Measurements from ENCODE around the gene OASL. TPM values are rescaled to one million over a fixed set of nuclear protein-coding genes. Genes with fewer than 3 reads are reported as not detected.

The OASL gene
- total RNA-seq, 1 donor from 2014 or later, result 8.1 TPM

DNA sequence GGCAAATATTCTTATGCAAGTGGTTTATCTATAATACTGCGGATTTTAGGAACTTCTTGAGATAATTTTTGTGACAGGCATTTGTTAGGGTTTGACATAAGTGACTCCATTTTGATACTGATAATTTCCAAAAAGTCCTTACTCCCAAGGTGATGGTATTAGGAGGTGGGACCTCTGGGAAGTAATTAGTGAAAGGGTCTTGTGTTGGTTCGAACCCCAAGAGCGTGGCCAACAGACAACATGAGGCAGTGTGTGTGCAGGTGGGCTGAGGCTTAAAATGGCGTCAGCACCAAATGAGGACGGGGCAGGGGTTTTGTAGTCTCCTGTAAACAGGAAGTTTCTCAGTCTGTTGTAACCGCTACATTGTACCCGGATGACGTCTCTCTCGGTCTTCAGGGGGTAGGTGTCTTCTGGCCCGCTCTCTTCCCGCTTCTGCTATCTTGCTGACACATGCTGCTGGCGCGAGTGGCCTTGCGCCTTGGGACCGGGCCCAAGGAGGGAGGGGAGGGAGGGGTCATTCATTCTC is 21.0 kb downstream of the OASL start:
- no peak for DNase-seq (ENCODE audit: low spot score)

DNA sequence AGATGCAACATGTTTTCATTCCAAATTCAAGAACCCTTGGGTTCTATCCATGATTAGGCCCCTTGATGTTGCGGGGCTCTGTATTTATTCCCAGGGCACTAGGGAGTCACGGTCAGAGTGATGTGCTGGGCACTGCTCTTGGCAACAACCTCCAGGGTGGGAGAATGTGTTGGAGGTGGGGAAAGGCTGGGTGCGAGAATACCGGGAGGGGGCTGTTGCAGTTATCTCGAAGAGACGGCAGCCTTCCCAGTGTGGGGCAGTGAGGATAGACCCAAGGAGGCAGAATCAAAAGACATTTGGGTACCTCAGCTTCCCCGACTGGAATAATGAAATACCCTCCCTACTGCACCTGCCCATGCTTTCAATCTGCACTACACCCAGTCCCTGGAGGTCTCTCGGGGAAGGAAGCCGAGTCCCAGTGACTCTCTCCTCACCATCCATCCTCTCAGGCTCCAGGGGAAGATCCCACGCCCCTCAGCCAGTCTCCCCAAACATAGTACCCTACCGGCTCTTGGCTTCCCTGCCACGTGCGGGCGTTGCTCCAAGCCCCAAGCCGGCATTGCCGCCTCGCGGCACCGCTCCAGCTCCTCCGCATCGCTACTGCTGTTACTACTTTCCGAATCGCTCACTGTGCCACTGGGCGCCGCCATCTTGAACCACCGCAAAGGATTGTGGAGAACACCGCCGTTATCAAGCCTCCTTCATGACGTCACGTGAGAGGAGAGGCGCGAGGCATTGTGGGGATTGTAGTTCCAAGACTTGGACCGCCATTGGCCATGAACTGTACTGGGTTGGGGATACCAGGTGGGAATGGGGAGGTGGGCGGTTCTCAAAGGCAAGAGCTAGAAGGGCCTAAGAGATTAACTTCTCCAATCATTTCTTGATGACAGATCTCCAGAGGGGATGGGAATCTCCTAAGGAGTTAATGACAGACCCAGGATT is 22.9 kb downstream of the OASL start, which contains the start of gene C12orf43:
TSS of gene C12orf43 (minus strand) at position 663 of the 942 bp plus-strand sequence. CDS start at position 650, 13 bp downstream.
- peak; percentile 95 for DNase-seq (ENCODE audit: low spot score)

DNA sequence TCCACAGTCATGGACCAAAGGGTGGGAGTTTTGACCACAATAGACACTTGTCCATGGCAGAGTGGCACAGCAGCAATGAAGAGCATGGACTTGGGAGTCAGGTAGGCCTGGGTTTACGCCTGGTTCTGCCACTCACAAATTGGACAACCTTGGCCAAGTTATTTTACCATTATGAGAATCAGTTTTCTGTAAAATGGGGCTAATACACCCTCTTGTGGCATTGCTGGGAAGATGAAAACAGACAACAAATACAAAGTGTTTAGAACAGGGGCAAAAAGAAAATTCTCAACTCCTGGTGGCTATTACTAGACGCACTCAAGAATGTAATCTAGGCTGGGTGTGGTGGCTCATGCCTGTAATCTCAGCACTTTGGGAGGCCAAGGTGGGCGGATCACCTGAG is 25.3 kb downstream of the OASL start:
- DNase-seq (ENCODE audit: low spot score), result no peak

DNA sequence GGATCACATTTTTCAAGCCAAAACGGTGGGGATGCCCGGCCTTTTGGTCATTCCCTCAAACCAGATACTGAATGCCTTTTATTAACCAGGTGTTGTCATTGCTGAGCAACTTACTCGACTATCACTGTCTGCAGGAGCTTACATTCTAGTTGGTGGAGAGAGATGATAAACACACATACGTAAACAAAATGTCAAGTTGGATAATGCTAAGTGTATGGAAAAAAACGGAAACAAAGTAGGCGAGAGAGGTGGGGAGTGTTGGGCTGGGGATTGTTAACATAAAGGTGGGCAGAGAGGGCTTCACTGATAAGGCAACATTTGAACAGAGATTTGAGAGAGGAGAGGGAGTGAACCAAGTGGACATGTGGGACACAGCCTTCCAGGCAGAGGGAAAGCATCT is 27.2 kb downstream of the OASL start:
- DNase-seq (ENCODE audit: low spot score), result no peak

GRCh38 chr12:121010860-121011259 is 28.2 kb downstream of the OASL start:
- DNase-seq (ENCODE audit: low spot score), result no peak

GRCh38 chr12:121009741-121010140 is 29.3 kb downstream of the OASL start:
- DNase-seq (ENCODE audit: low spot score), result no peak

GRCh38 chr12:121008347-121009098 is 30.5 kb downstream of the OASL start:
- no peak for DNase-seq (ENCODE audit: low spot score)

DNA sequence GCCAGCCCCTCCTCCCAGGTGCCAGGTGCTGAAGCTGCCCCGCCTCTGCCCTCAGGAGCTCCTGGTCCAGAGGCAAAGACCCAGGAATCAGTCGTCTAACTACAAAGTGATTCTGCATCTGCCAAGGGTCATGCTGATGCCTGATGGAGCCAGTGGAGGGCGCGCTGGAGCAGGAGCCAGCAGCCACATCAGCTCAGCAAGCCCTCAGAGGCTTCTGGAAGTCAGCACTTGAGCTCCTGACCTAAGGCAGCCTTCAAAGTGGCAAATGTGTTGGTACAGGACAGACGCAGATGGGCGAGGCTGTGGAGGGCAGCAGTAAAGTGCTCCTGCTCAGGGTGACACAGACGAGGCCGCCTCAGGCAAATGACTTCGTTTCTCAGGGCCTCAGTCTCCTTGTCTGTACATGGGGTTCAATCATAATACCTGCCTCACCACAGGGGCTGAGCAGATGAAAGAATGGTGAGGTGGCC is 33.7 kb downstream of the OASL start:
- DNase-seq (ENCODE audit: low spot score), result no peak

- no peak for DNase-seq (ENCODE audit: low spot score)
Measured at GRCh38 chr12:121004253-121004815, 34.7 kb downstream of the OASL start.

- no peak for DNase-seq (ENCODE audit: low spot score)
Measured at GRCh38 chr12:121003650-121004049, 35.4 kb downstream of the OASL start.

DNA sequence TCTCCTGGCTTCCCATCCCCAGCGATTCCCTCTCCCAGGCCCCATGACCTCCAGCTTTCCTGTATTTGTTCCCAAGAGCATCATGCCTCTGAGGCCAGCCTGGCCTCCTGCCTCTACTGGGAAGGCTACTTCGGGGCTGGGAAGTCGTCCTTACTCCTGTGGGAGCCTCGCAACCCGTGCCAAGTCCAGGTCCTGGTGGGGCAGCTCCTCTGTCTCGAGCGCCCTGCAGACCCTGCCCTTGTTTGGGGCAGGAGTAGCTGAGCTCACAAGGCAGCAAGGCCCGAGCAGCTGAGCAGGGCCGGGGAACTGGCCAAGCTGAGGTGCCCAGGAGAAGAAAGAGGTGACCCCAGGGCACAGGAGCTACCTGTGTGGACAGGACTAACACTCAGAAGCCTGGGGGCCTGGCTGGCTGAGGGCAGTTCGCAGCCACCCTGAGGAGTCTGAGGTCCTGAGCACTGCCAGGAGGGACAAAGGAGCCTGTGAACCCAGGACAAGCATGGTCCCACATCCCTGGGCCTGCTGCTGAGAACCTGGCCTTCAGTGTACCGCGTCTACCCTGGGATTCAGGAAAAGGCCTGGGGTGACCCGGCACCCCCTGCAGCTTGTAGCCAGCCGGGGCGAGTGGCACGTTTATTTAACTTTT is 37.1 kb downstream of the OASL start:
- no peak for DNase-seq (ENCODE audit: low spot score)

DNA sequence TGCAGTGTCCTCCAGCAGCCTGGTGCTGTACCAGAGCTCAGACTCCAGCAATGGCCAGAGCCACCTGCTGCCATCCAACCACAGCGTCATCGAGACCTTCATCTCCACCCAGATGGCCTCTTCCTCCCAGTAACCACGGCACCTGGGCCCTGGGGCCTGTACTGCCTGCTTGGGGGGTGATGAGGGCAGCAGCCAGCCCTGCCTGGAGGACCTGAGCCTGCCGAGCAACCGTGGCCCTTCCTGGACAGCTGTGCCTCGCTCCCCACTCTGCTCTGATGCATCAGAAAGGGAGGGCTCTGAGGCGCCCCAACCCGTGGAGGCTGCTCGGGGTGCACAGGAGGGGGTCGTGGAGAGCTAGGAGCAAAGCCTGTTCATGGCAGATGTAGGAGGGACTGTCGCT is 38.0 kb downstream of the OASL start:
- DNase-seq (ENCODE audit: low spot score), result no peak

- no peak for DNase-seq (ENCODE audit: low spot score)
Measured at GRCh38 chr12:121000530-121000929, 38.5 kb downstream of the OASL start.

- DNase-seq (ENCODE audit: low spot score), result no peak
Measured at GRCh38 chr12:120999191-121000120, 39.6 kb downstream of the OASL start.

DNA sequence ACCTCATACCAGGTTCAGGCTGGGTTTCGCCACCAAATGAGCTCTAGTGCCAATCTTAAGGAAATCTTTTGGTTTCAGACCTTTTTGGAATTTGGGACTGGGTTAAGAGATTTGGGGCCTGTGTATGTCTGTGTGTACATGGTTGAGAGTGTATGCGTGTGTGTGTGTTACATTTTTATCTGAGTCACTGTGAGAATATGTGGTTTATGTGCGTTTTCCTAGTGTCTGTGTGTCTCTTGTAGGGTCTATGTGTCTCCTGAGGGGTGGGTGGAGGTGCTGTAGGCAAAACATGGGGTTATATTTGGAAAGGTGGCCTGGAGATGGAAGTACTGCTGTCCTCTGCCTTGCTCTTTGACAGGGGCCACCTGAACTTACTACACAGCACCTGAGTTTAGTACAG is 40.6 kb downstream of the OASL start:
- no peak for DNase-seq (ENCODE audit: low spot score)

- DNase-seq (ENCODE audit: low spot score), result no peak
Measured at GRCh38 chr12:120997448-120997847, 41.6 kb downstream of the OASL start.

DNA sequence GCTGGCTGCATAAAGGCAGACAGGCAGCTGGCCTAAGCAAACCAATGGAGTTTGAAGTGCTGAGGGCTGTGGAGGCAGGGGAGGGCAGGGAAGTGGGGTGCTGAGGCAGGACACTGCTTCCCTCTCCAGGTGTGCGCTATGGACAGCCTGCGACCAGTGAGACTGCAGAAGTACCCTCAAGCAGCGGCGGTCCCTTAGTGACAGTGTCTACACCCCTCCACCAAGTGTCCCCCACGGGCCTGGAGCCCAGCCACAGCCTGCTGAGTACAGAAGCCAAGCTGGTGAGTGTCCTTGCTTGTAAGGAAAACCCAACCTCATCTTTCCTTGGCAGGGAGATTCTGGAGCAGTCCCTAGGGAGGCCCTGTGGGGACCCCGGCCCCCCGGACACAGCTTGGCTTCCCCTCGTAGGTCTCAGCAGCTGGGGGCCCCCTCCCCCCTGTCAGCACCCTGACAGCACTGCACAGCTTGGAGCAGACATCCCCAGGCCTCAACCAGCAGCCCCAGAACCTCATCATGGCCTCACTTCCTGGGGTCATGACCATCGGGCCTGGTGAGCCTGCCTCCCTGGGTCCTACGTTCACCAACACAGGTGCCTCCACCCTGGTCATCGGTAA is 42.8 kb downstream of the OASL start:
- no peak for DNase-seq (ENCODE audit: low spot score)

- no peak for DNase-seq (ENCODE audit: low spot score)
Measured at GRCh38 chr12:120994589-120995337, 44.3 kb downstream of the OASL start.

GRCh38 chr12:120994059-120994458 is 45.0 kb downstream of the OASL start:
- no peak for DNase-seq (ENCODE audit: low spot score)

Measured in mesenteric fat pad (tissue), 1 donor.